Prostate gland (tissue), 2 donors: Measurements from ENCODE around the gene RHEB. TPM values are rescaled to one million over a fixed set of nuclear protein-coding genes. Genes with fewer than 3 reads are reported as not detected.

ENCODE experiments used
- DNase-seq: peaks from one replicate; pipeline ENCODE4 v3.0.0-alpha.2; 2019; ENCODE audit warnings: low spot score
- H3K27ac ChIP-seq, 2 donors: fragments of 200-600 bp; sonication (generic); 2 replicates each; pipeline ENCODE4 v1.5.1; 2017 to 2019
- H3K27me3 ChIP-seq: fragments of 200-600 bp; sonication (generic); replicated peaks from 2 replicates; pipeline ENCODE4 v1.5.1; 2019; ENCODE audit not compliant: insufficient read depth
- H3K36me3 ChIP-seq, 2 donors: fragments of 200-600 bp; sonication (generic); 1 replicate in 1 of 2; 2 replicates in 1 of 2; pipeline versions ENCODE4 v1.5.1 to v1.8.1; 2017 to 2019
- H3K4me1 ChIP-seq: fragments of 200-600 bp; sonication (generic); replicated peaks from 2 replicates; pipeline ENCODE4 v1.5.1; 2019
- H3K4me3 ChIP-seq, 2 donors: fragments of 200-600 bp; sonication (generic); 2 replicates each; pipeline ENCODE4 v1.5.1; 2017 to 2019
- H3K9me3 ChIP-seq: fragments of 200-600 bp; sonication (generic); 2 replicates; pipeline ENCODE4 v1.5.1; 2017
- CTCF ChIP-seq, 4 experiments: fragments of 200-600 bp in 2 of 4; fragments of 450-650 bp in 2 of 4; sonication (generic) in 2 of 4; IDR thresholded peaks; 1 replicate in 3 of 4; 2 replicates in 1 of 4; pipeline ENCODE4 v1.5.1; 2016 to 2019; ENCODE audit warnings: antibody characterized with exemption in 4 of 4, mild to moderate bottlenecking in 2 of 4, moderate library complexity in 2 of 4
- POLR2A ChIP-seq: fragments of 450-650 bp; IDR thresholded peaks from one replicate; pipeline ENCODE4 v1.6.1; 2016; ENCODE audit warnings: antibody characterized with exemption, mild to moderate bottlenecking
- POLR2AphosphoS5 ChIP-seq: sonication (generic); formaldehyde crosslinking; IDR thresholded peaks from one replicate; pipeline ENCODE4 v1.6.1; 2017; ENCODE audit warnings: antibody characterized with exemption
- WGBS: methylation state at CpG from one replicate; pipeline ENCODE4 v1.1.5; 2018; 5-methylcytosine and 5-hydroxymethylcytosine counted together
- intact Hi-C: fragments of 100-400 bp; cut with DNase I; formaldehyde crosslinking; loops from one replicate; pipeline ENCODE4 v1.14.2; 2022
- total RNA-seq, 2 donors: library from RNA; depleted of rRNA; stranded (reverse); fragments of >200 nt; gene quantifications; one replicate each; pipeline ENCODE4 v1.1.0, GENCODE V29; 2016

RHEB gene
- total RNA-seq: 10 to 100 TPM; 59.3 to 63.1 TPM

- WGBS: under 1% methylated on average over 42 of the region's 66 CpGs
- Histone ChIP-seq H3K27me3 (no peaks in the 10 kb centered on the region), H3K36me3 (no peaks in the 10 kb centered on the region), H3K4me3 (peak within 1 kb of the TSS; percentile 95 to 97), H3K9me3 (no peaks in the 10 kb centered on the region), H3K27ac (peak within 1 kb of the TSS; percentile 98 to 99), H3K4me1 (peaks cover 3% of the 10 kb centered on the region)
- TF ChIP-seq CTCF (IDR thresholded peaks at IDR 0.05) (no peak), POLR2AphosphoS5 (peak; percentile 92), POLR2A (peak; percentile 59)
- intact Hi-C loops: loop anchor here (2.0 to 5.0 kb wide), 4 partner anchors 59 to 237 kb away; no protein-coding TSS in a partner anchor
- DNase-seq: peak; percentile 98
These were observed at the start of gene RHEB for GRCh38 chr7:151519765-151520418. RHEB (minus strand) TSS chr7:151519895; CDS start chr7:151519511, 384 bp downstream.

- intact Hi-C loops: loop anchor here (5.0 kb wide), 3 partner anchors 60 to 190 kb away; no protein-coding TSS in a partner anchor
- H3K27me3 ChIP-seq: no peaks in the 10 kb centered on the region
- peak overlapping the region; percentile 55 to 57 for H3K27ac ChIP-seq
- H3K4me3 ChIP-seq: no peak overlapping the region
- DNase-seq: peak; percentile 69
- no peaks in the 10 kb centered on the region for H3K36me3 ChIP-seq
- no peaks in the 10 kb centered on the region for H3K4me1 ChIP-seq
- WGBS: 19% methylated on average over 8 of the region's 8 CpGs
- TF ChIP-seq POLR2AphosphoS5: peak; percentile 89
- no peak for TF ChIP-seq POLR2A
- TF ChIP-seq CTCF (IDR thresholded peaks at IDR 0.05): no peak
- no peaks in the 10 kb centered on the region for H3K9me3 ChIP-seq
These were observed 47.2 kb upstream of the RHEB start for GRCh38 chr7:151566897-151567320.

GRCh38 chr7:151565541-151565940 is 45.8 kb upstream of the RHEB start:
- no peak overlapping the region for H3K4me3 ChIP-seq
- no peaks in the 10 kb centered on the region for H3K36me3 ChIP-seq
- TF ChIP-seq POLR2A (no peak), CTCF (IDR thresholded peaks at IDR 0.05) (no peak), POLR2AphosphoS5 (no peak)
- H3K27me3 ChIP-seq: no peaks in the 10 kb centered on the region
- intact Hi-C loops: loop anchor here (5.0 kb wide), 3 partner anchors 62 to 192 kb away; no protein-coding TSS in a partner anchor
- DNase-seq: no peak
- no peaks in the 10 kb centered on the region for H3K4me1 ChIP-seq
- 78% methylated on average over 9 of the region's 9 CpGs for WGBS
- H3K9me3 ChIP-seq: no peaks in the 10 kb centered on the region
- H3K27ac ChIP-seq: no peak overlapping the region

GRCh38 chr7:151560243-151560642 is 40.5 kb upstream of the RHEB start:
- no peaks in the 10 kb centered on the region for H3K9me3 ChIP-seq
- no peaks in the 10 kb centered on the region for H3K27me3 ChIP-seq
- no peak for TF ChIP-seq POLR2AphosphoS5
- H3K4me1 ChIP-seq: no peaks in the 10 kb centered on the region
- intact Hi-C loops: no loop called here
- 93% methylated on average over 9 of the region's 9 CpGs for WGBS
- DNase-seq: no peak
- no peak overlapping the region for H3K27ac ChIP-seq
- H3K36me3 ChIP-seq: no peaks in the 10 kb centered on the region
- no peak overlapping the region for H3K4me3 ChIP-seq

GRCh38 chr7:151559557-151560183 is 40.0 kb upstream of the RHEB start:
- WGBS: 92% methylated on average over 5 of the region's 5 CpGs
- DNase-seq: no peak
- H3K36me3 ChIP-seq: no peaks in the 10 kb centered on the region
- no peak overlapping the region for H3K4me3 ChIP-seq
- H3K27me3 ChIP-seq: no peaks in the 10 kb centered on the region
- intact Hi-C loops: no loop called here
- H3K4me1 ChIP-seq: no peaks in the 10 kb centered on the region
- no peak for TF ChIP-seq CTCF (IDR thresholded peaks at IDR 0.05)
- TF ChIP-seq POLR2A: no peak
- TF ChIP-seq POLR2AphosphoS5: no peak
- H3K9me3 ChIP-seq: no peaks in the 10 kb centered on the region
- H3K27ac ChIP-seq: no peak overlapping the region
